Activated naive CD8-positive, alpha-beta T cell (primary cell): ENCODE results near the gene A1BG.

Experiments used
- H3K27ac Mint-ChIP-seq: one replicate; pipeline ENCODE4 v1.8.0; 2021; ENCODE audit warnings: mixed read lengths
- H3K27me3 Mint-ChIP-seq: one replicate; pipeline ENCODE4 v1.8.0; 2021; ENCODE audit warnings: mixed read lengths
- H3K36me3 Mint-ChIP-seq: one replicate; pipeline ENCODE4 v1.8.0; 2021; ENCODE audit warnings: mixed read lengths
- H3K4me1 Mint-ChIP-seq: one replicate; pipeline ENCODE4 v1.8.0; 2021; ENCODE audit warnings: low read depth, mixed read lengths
- H3K4me3 Mint-ChIP-seq: one replicate; pipeline ENCODE4 v1.8.0; 2021; ENCODE audit warnings: mild to moderate bottlenecking, mixed read lengths
- H3K9me3 Mint-ChIP-seq: one replicate; pipeline ENCODE4 v1.8.0; 2021; ENCODE audit warnings: low read depth, mixed read lengths

A1BG gene, protein sequence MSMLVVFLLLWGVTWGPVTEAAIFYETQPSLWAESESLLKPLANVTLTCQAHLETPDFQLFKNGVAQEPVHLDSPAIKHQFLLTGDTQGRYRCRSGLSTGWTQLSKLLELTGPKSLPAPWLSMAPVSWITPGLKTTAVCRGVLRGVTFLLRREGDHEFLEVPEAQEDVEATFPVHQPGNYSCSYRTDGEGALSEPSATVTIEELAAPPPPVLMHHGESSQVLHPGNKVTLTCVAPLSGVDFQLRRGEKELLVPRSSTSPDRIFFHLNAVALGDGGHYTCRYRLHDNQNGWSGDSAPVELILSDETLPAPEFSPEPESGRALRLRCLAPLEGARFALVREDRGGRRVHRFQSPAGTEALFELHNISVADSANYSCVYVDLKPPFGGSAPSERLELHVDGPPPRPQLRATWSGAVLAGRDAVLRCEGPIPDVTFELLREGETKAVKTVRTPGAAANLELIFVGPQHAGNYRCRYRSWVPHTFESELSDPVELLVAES

DNA sequence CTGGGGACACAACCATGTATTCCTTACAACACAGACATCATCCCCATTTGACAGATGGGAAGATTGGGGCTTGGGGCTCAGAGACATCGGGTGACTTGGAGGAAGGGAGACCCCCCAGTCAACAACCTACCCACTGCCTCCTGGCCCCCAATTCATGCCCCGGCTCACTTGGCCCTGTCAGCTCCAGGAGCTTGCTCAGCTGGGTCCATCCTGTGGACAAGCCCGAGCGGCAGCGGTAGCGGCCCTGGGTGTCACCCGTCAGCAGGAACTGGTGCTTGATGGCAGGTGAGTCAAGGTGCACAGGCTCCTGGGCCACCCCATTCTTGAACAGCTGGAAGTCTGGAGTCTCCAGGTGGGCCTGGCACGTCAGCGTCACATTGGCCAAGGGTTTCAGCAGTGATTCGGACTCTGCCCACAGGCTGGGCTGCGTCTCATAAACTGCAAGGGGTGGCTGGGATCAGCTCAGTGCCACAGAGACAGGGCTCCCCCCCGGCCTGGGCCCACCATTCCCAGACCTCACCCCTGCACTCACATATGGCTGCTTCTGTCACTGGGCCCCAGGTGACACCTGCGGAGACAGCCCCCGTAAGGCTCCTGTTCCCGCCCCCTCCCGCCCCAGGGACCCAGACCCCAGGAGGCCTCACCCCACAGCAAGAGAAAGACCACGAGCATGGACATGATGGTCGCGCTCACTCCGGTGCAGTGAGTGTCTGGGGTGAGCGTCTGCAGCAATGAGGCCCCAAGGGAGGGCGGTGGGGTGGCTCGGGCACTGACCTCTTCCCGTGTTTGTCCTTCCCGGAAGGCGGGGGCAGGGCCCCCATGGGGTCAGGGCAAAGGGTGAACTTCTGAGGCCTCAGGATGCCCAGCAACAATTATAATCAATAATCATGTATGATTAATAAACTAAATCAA lies at the start of gene A1BG:
TSS of gene A1BG (minus strand) at position 733 of the 912 bp plus-strand sequence. CDS start at position 678, 55 bp downstream.
- H3K4me1 Mint-ChIP-seq, result peaks cover 30% of the 10 kb centered on the region
- peaks cover 4% of the 10 kb centered on the region for H3K36me3 Mint-ChIP-seq
- H3K27ac Mint-ChIP-seq, result no peak within 1 kb of the TSS
- no peak within 1 kb of the TSS for H3K4me3 Mint-ChIP-seq
- H3K27me3 Mint-ChIP-seq, result no peaks in the 10 kb centered on the region
- H3K9me3 Mint-ChIP-seq, result no peaks in the 10 kb centered on the region

DNA sequence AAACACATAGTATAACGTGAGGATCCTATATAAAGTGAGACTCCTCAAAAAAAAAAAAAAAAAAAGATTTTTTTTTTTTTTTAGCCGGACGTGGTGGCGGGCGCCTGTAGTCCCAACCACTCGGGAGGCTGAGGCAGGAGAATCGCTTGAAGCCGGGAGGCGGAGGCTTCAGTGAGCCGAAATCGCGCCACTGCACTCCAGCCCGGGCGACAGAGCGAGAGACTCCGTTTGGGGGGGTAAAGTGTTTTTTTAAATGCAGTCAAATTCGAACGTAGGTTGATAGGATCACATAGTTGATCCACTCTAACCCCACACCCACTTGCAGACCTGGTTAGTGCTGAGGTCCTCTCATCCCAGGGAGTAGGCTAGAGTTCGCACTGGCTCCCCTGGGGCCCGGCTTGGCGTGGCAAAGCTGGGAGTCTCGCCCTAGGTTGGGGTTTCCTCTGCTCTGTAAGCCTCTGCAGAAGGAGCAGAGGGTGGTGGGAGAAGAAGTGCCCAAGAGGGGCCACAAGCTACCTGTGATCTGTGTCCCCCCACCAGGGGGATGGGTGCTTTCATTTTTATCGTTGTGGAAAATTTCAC lies 48.6 kb upstream of the A1BG start:
- H3K36me3 Mint-ChIP-seq, result no peaks in the 10 kb centered on the region
- no peaks in the 10 kb centered on the region for H3K9me3 Mint-ChIP-seq
- no peaks in the 10 kb centered on the region for H3K27me3 Mint-ChIP-seq
- H3K4me1 Mint-ChIP-seq, result peaks cover 20% of the 10 kb centered on the region
- H3K27ac Mint-ChIP-seq, result no peak overlapping the region
- peak overlapping the region; percentile 89 for H3K4me3 Mint-ChIP-seq

DNA sequence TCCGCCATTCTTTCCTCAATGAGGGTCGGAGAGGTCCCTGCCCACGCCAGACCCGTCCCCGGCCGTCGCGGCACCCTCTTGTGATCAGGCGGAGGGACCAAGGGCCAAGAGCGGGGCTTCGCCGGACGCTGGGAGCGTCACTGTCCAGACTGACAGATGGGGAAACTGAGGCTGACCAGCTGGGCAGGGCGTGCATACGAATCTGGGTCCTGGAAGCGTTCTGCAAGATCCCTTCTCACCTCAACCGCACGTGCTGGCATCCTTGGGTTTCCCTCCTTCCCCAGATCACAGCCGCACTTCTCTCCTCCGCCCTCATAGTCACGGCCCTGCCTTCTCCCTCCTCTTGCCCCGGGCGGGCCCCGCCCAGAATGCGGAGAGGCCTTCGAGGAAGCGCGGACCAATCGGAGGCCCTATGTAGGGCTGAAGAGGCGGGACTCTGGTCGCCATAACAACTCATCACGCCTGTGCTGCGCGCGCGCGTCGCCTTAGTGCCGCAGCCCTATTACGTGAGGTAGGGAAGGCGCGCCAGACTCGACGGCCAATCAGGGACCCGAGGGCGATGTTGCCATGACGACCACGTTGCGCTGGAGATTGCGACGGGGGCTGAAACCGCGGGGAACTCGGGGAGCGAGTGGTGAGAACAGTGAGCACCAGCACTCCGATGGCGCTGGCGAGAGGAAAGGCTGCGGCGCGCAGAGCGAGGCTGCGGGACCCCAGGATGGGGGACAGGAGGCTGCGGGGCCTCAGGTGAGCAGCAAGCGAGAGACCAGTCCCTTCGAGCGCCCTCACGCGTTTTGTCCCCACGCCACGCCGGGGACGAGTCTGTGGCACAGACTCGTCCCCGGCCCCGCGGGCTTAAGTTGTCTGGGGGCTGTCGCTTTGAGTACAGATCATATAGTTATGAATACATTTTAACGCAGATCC lies 47.9 kb upstream of the A1BG start:
- H3K36me3 Mint-ChIP-seq, result no peaks in the 10 kb centered on the region
- peak overlapping the region; percentile 68 for H3K27ac Mint-ChIP-seq

DNA sequence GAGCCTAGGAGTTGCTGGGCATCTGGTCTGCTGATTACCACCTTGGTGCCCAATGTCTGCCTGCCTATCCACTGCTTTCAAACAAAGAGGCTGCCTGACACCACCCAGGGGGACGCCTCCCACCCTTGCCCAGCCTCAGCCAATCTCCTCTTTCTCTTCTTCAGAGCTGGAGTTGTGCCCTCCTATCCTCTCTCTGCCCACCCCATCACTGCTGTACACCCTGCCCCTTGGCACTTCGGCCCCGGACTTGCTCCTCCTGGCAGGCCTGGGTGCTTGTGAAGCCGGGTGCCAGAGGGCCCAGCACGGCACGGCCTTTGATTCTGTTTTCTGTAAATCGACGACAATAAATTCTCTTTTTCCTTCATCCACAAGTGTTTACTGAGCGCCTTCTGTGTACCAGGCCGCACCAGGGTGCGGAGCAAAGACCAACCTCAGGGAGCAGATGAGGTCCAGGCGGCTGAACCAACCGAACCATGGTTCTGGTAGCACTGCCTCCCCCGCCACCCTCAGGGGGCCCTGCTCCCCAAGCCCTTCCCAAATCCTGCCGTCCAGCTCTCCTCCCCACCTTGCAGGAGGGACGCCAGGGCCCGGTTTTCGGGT lies 47.1 kb upstream of the A1BG start:
- Mint-ChIP-seq H3K27me3 (no peaks in the 10 kb centered on the region), H3K36me3 (no peaks in the 10 kb centered on the region), H3K4me3 (peak overlapping the region; percentile 89), H3K9me3 (no peaks in the 10 kb centered on the region), H3K27ac (no peak overlapping the region), H3K4me1 (peaks cover 15% of the 10 kb centered on the region)

More for the DNA sequence above, 47.9 kb upstream of the A1BG start:
- peak overlapping the region; percentile 89 for H3K4me3 Mint-ChIP-seq
- no peaks in the 10 kb centered on the region for H3K9me3 Mint-ChIP-seq
- peaks cover 13% of the 10 kb centered on the region for H3K4me1 Mint-ChIP-seq
- no peaks in the 10 kb centered on the region for H3K27me3 Mint-ChIP-seq

DNA sequence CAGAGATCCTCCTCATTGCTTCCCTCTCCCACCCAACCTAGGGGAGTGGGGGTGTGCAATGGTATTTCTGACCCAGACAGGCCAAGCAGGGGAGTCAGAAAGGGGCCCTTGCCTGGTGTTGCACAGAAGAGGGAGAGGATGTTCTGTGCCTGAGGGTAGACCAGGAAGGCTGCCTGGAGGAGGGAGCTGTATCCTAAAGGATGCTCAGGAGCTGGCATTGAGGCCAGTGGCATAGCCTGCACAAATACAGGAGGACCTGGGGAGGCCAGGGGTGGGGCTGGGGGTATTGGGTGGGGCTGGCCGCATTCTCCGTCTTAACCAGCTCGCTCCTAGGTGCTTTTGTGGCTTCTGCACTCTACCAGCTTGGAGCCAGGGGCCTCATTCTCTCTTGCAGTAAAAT lies 46.6 kb upstream of the A1BG start:
- Mint-ChIP-seq H3K27ac (no peak overlapping the region), H3K9me3 (no peaks in the 10 kb centered on the region), H3K4me1 (peaks cover 16% of the 10 kb centered on the region), H3K27me3 (no peaks in the 10 kb centered on the region), H3K4me3 (no peak overlapping the region), H3K36me3 (no peaks in the 10 kb centered on the region)

DNA sequence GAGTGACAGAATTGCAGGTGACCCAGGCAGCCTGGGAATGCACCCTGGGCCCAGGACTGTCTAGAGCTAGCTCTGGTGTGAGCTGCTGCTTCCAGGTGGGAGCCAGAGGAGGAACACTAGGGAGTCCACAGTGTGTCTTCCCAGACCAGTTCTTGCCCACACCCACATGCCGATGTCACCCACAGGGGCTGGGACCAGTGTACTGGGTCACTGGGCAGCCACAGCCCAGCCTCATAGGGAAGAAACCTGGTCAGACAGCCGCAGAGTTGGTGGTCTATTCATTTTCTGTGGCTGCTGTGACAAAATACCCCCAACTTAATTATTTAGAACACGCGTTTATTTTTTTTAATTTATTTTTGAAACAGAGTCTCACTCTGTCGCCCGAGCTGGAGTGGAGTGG lies 45.3 kb upstream of the A1BG start:
- Mint-ChIP-seq H3K9me3 (no peaks in the 10 kb centered on the region), H3K36me3 (peaks cover 3% of the 10 kb centered on the region), H3K27me3 (no peaks in the 10 kb centered on the region), H3K27ac (no peak overlapping the region), H3K4me1 (peaks cover 22% of the 10 kb centered on the region), H3K4me3 (no peak overlapping the region)

DNA sequence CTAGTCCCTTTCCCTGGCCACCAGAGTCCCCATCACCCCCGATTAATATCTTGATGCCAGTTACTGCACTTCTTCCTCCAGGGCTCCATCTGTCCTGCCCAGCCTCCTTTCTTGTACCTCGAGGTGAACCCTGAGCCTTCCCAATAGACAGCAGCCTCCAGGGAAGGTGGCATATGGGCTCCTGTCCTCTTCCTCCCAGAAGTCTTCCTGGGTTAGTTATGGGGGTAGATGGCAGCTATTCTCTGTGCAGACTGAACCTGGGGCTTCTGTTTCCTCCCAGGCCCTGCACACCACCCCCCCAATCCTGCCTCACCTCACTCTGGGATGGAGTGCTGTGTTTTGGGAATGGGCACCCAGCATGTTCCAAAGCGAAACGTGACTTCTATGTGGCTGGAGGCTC lies 44.8 kb upstream of the A1BG start:
- no peak overlapping the region for H3K27ac Mint-ChIP-seq
- H3K9me3 Mint-ChIP-seq, result no peaks in the 10 kb centered on the region
- no peak overlapping the region for H3K4me3 Mint-ChIP-seq
- no peaks in the 10 kb centered on the region for H3K27me3 Mint-ChIP-seq
- H3K36me3 Mint-ChIP-seq, result peaks cover 4% of the 10 kb centered on the region
- H3K4me1 Mint-ChIP-seq, result peaks cover 21% of the 10 kb centered on the region

DNA sequence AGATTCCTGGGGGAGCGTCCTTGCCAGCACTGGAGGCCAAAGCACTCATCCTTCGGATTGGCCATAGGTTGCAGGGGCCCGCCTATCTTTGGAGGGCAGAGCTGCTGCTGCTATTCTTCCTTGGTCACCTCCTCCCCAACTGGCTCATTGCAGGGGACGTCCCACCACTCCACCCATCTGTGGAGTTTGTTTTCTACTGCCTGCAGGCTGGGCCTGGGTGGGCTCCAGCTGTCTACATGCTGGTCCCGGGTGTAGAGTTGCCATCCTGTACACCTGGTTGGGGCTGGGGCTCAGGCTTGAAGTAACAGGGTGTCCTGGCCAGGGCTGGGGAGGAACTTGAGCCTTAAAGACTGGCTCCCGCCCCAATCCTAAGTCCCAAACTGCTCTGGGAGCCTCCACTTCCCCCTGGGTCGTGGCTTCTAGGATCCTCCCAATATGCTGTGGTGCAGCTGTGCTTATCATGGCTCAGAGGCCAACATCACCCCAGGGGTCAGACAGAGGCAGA lies 44.3 kb upstream of the A1BG start:
- H3K4me3 Mint-ChIP-seq, result no peak overlapping the region

DNA sequence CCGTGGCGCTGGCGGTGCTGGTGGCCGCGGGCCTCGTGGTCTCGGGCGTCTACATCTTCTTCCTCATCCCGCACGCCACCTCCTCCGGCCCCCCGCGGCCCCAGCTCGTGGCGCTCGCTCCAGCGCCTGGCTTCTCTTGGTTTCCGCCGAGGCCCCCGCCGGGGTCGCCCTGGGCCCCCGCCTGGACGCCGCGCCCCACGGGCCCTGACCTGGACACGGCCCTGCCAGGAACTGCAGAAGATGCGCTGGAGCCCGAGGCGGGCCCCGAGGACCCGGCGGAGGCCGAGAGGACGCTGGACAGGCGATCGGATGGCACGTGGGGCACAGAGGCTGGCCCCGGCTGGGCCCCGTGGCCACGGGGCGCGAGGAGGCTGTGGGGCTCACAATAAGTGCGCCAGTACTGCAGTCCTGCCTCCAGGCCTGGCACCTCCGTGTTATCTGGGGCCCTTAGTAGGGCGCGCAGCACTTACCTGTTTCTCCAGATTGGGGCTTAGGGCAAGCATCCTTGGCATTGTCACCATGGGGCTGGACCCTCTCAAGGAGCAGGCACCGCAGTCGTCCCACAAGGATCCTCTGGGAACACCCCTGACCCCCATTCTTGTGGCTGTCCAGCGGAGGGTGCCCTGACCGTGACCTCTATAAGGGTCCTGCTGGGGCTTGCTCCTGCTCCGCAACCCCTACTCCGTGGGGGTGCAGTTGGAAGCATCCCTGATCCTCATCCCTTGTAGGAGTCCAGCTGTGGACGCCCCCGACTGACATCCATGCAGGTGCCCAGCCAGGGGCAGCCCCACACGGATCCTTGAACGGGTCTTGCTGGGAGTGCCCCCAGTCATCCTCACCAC lies 43.6 kb upstream of the A1BG start:
- Mint-ChIP-seq H3K36me3 (peaks cover 8% of the 10 kb centered on the region), H3K9me3 (no peaks in the 10 kb centered on the region), H3K27ac (no peak overlapping the region), H3K4me1 (peaks cover 25% of the 10 kb centered on the region), H3K4me3 (no peak overlapping the region), H3K27me3 (no peaks in the 10 kb centered on the region)

More for the DNA sequence above, 44.3 kb upstream of the A1BG start:
- Mint-ChIP-seq H3K27me3 (no peaks in the 10 kb centered on the region), H3K27ac (no peak overlapping the region), H3K4me1 (peaks cover 25% of the 10 kb centered on the region), H3K36me3 (peaks cover 8% of the 10 kb centered on the region), H3K9me3 (no peaks in the 10 kb centered on the region)

DNA sequence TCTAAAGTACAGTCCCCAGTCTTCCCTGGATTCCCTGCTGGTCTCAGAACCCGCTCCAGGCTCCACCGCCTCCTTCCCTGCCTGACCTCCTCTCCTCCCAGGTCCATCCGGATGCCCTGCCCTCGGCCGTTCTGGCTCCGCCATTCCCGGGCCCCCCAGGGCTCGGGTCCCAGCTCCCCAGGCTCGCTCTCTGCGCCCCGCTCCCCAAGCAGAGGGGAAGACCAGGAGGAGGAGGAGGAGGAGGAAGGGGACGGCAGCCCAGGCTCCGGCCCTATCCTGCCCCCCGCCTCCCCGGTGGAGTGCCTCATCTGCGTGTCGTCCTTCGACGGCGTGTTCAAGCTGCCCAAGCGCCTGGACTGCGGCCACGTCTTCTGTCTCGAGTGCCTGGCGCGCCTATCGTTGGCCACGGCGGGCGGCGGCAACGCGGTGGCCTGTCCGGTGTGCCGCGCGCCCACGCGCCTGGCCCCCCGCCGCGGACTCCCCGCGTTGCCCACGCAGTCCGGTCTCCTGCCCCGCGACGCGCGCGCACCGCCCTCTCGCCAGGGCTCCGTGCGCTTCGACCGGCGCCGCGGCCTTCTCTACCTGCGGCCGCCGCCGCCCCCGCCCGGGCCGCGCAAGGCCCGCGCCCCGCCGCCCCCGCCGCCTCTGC lies 42.8 kb upstream of the A1BG start:
- Mint-ChIP-seq H3K4me3 (no peak overlapping the region), H3K4me1 (peaks cover 24% of the 10 kb centered on the region), H3K27ac (no peak overlapping the region), H3K36me3 (peaks cover 8% of the 10 kb centered on the region), H3K27me3 (no peaks in the 10 kb centered on the region), H3K9me3 (no peaks in the 10 kb centered on the region)

DNA sequence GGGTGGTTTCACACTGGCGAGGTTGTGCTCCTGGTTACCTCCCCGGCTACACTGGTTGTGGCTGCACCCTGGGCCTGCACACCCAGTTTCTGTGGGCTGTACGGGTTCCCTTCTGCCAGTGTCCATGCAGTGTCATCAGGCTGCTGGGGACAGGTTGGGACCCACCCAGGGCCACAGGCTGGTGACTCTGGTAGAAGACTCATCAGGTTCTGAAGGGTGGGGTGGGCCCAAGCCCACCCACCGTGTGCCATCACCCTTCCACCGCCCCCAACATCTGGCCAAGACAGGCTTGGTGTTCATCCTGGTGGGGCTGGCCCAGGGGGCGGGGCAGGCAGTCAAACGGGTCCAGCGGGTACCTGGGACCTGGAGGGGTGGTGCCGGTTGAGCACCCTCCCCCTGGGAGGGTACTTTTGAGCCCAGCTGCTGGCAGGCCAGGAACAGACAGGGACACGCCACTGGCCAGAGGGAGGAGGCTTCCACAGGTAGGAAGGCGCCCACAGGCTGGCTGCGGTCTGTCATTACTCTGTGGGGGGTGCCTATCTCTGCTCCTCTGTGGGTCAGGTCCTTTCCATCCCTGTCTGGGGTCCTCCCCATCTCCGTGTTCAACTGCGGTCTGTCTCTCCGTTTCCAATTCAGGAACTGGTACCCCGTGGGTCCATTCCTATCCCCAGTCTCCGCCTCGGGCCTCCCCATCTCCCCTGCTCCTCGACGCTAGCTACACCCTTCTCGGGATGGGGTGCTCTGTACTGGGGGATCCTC lies 42.1 kb upstream of the A1BG start, which contains the start of gene RNF225:
TSS of gene RNF225 (plus strand) at position 437 of the 759 bp plus-strand sequence. CDS start 434 bp downstream, outside the sequence.
- H3K4me1 Mint-ChIP-seq, result peaks cover 26% of the 10 kb centered on the region
- peaks cover 12% of the 10 kb centered on the region for H3K36me3 Mint-ChIP-seq
- H3K27me3 Mint-ChIP-seq, result no peaks in the 10 kb centered on the region
- H3K27ac Mint-ChIP-seq, result no peak within 1 kb of the TSS
- no peak within 1 kb of the TSS for H3K4me3 Mint-ChIP-seq
- H3K9me3 Mint-ChIP-seq, result no peaks in the 10 kb centered on the region

DNA sequence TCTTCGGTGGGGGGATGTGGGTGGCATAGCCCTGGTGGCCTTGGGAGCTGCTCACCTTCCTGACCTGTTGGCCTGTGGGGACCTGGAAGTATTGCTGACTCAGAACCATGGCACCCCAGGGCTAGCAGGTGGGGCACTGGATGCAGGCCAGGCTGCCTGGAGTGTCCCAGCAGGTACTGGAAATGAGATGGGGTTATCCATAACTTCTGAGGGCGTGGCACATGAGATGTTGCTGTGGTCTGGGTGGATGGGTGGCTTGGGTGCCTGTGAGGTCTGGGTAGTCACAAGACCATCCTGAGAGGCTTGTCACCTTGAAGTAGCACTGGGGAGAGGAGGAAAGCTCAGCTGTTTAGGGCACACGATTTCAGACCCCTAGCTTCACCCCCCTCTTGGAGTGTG lies 41.5 kb upstream of the A1BG start:
- Mint-ChIP-seq H3K27me3 (no peaks in the 10 kb centered on the region), H3K4me3 (no peak overlapping the region), H3K36me3 (peaks cover 12% of the 10 kb centered on the region), H3K9me3 (no peaks in the 10 kb centered on the region), H3K4me1 (peaks cover 26% of the 10 kb centered on the region), H3K27ac (no peak overlapping the region)
